HepG2 (cell line): Measurements from ENCODE around the gene PKP4. TPM values are rescaled to one million over a fixed set of nuclear protein-coding genes. Genes with fewer than 3 reads are reported as not detected.
A peak's percentile ranks its signal among the peaks of the same experiment; 100 is the strongest.

ENCODE experiments used
- ATAC-seq: fragments of 200-7000 bp; cut with Tn5 transposase; 3 replicates; pipeline ENCODE4 v1.9.1; 2020; ENCODE audit warnings: mild to moderate bottlenecking, moderate library complexity
- BruUV-seq: library from RNA; stranded (reverse); fragments of 400-500 nt; replicated peaks from 2 replicates; lab custom pipeline; 2021; lab: Mats Ljungman, UMichigan
- CTCF ChIA-PET: fragments of 300-600 bp; formaldehyde crosslinking; extraction: SDS; loops from one replicate; lab custom pipeline; 2021; ENCODE audit warnings: low total read pairs, inconsistent platforms, low intra/inter-chr PET ratio; lab: Yijun Ruan, JAX
- POLR2A ChIA-PET: fragments of 350-600 bp; sonication (Branson Sonifier 250); formaldehyde crosslinking; loops from one replicate; lab custom pipeline; 2020; ENCODE audit warnings: antibody characterized with exemption, inconsistent platforms; lab: Yijun Ruan, JAX
- DNase-seq: peaks from one replicate; pipeline ENCODE4 v3.0.0-alpha.2; 2015; ENCODE audit warnings: low spot score
- FAIRE-seq: peaks from 3 replicates; lab custom pipeline; 2011; peaks lifted over from hg19 to GRCh38; lab: Jason Lieb, UNC
- H2AFZ ChIP-seq: one replicate; pipeline ENCODE4 v1.6.1; 2011; ENCODE audit warnings: low read length, inconsistent platforms
- H3K27ac ChIP-seq: fragments of 300-600 bp; 3 replicates; pipeline ENCODE4 v1.8.0; 2011; ENCODE audit warnings: mixed run types, mild to moderate bottlenecking, mixed read lengths, low read length, inconsistent platforms; ENCODE audit not compliant: insufficient read depth; ENCODE audit errors: extremely low read length
- H3K27me3 ChIP-seq, 2 experiments: fragments of 200-600 bp in 1 of 2; 2 replicates in 1 of 2; 3 replicates in 1 of 2; pipeline versions ENCODE4 v1.6.0 to v1.8.0; 2011; ENCODE audit warnings: low read length in 2 of 2, mild to moderate bottlenecking in 2 of 2, moderate library complexity in 2 of 2, inconsistent platforms in 1 of 2; ENCODE audit not compliant: insufficient read depth in 2 of 2, control insufficient read depth in 1 of 2
- H3K36me3 ChIP-seq, 2 experiments: fragments of 200-600 bp in 1 of 2; replicated peaks in 1 of 2; 2 replicates in 1 of 2; 3 replicates in 1 of 2; pipeline versions ENCODE4 v1.5.1 to v1.8.0; 2011; ENCODE audit warnings: low read length in 2 of 2, inconsistent platforms in 1 of 2; ENCODE audit not compliant: insufficient read depth in 2 of 2, control insufficient read depth in 1 of 2
- H3K4me1 ChIP-seq: 2 replicates; pipeline ENCODE4 v1.5.1; 2012; ENCODE audit warnings: low read length, inconsistent platforms; ENCODE audit not compliant: insufficient read depth
- H3K4me2 ChIP-seq: 2 replicates; pipeline ENCODE4 v1.6.0; 2011; ENCODE audit warnings: low read depth, low read length, inconsistent platforms
- H3K4me3 ChIP-seq, 3 experiments: fragments of 200-600 bp in 1 of 3; sonication (generic), shearing (Covaris generic) in 1 of 3; replicated peaks in 1 of 3; 2 replicates each; pipeline ENCODE4 v1.5.1; 2011 to 2016; ENCODE audit warnings: low read length in 3 of 3, inconsistent platforms in 2 of 3, low read depth in 2 of 3, mild to moderate bottlenecking in 2 of 3, control low read depth in 1 of 3, mixed read lengths in 1 of 3; ENCODE audit not compliant: insufficient read depth in 1 of 3
- H3K79me2 ChIP-seq: one replicate; pipeline ENCODE4 v1.6.1; 2011; ENCODE audit warnings: low read length, inconsistent platforms; ENCODE audit not compliant: insufficient read depth
- H3K9ac ChIP-seq: 2 replicates; pipeline ENCODE4 v1.6.0; 2011; ENCODE audit warnings: mild to moderate bottlenecking, low read depth, low read length, inconsistent platforms; ENCODE audit not compliant: insufficient read depth
- H3K9me3 ChIP-seq: 2 replicates; pipeline ENCODE4 v1.5.1; 2012; ENCODE audit warnings: mild to moderate bottlenecking, low read length
- H4K20me1 ChIP-seq: 2 replicates; pipeline ENCODE4 v1.6.0; 2011; ENCODE audit warnings: inconsistent platforms, mild to moderate bottlenecking, low read length, moderate library complexity; ENCODE audit not compliant: insufficient read depth
- ARNTL ChIP-seq: sonication (generic); formaldehyde crosslinking; IDR thresholded peaks from 2 replicates; pipeline ENCODE4 v1.4.0; 2020; ENCODE audit warnings: mild to moderate bottlenecking, missing genetic modification reagents
- ATF7 ChIP-seq, 2 experiments: fragments of 450-650 bp in 1 of 2; sonication (generic) in 1 of 2; formaldehyde crosslinking in 1 of 2; IDR thresholded peaks; 2 replicates each; pipeline versions ENCODE4 v1.4.0 to v1.6.1; 2016 to 2020; ENCODE audit warnings: antibody characterized with exemption in 1 of 2, mild to moderate bottlenecking in 1 of 2, missing genetic modification reagents in 1 of 2
- FOXK1 ChIP-seq: sonication (generic); formaldehyde crosslinking; IDR thresholded peaks from 2 replicates; pipeline ENCODE4 v1.4.0; 2020; ENCODE audit warnings: low read depth, missing genetic modification reagents, borderline replicate concordance
- FOXM1 ChIP-seq: sonication (generic); formaldehyde crosslinking; IDR thresholded peaks from 2 replicates; pipeline ENCODE4 v1.5.0; 2020; ENCODE audit warnings: missing genetic modification reagents
- KLF12 ChIP-seq: sonication (generic); formaldehyde crosslinking; IDR thresholded peaks from 2 replicates; pipeline ENCODE4 v1.4.0; 2020; ENCODE audit warnings: missing genetic modification reagents, borderline replicate concordance
- RARG ChIP-seq: sonication (generic); formaldehyde crosslinking; IDR thresholded peaks from 2 replicates; pipeline ENCODE4 v1.4.0; 2020; ENCODE audit warnings: low read depth, mild to moderate bottlenecking, missing genetic modification reagents
- RXRB ChIP-seq: IDR thresholded peaks from 2 replicates; pipeline ENCODE4 v1.6.1; 2016; ENCODE audit warnings: borderline replicate concordance, missing genetic modification reagents, missing compliant biosample characterization
- U2AF1 ChIP-seq: fragments of 200-400 bp; formaldehyde crosslinking; optimal IDR thresholded peaks from 2 replicates; pipeline ENCODE3; 2017; ENCODE audit warnings: mild to moderate bottlenecking, low read depth, low read length
- ZNF629 ChIP-seq: sonication (generic); formaldehyde crosslinking; conservative IDR thresholded peaks from 2 replicates; pipeline ENCODE4 v1.5.0; 2020; ENCODE audit warnings: missing genetic modification reagents
- WGBS: methylation state at CpG from one replicate; pipeline ENCODE4 v1.1.6; 2017; ENCODE audit warnings: low lambda C conversion rate; 5-methylcytosine and 5-hydroxymethylcytosine counted together
- in situ Hi-C: cut with HindIII; loops from 2 replicates; pipeline ENCODE4 v1.10.0; 2017; ENCODE audit warnings: low pct_unique_long_range_greater_than_20kb; ENCODE audit not compliant: extremely low pct_ligation_motif_present
- intact Hi-C: fragments of 100-400 bp; cut with micrococcal nuclease; formaldehyde crosslinking; loops from one replicate; pipeline ENCODE4 v1.10.0; 2022; ENCODE audit not compliant: unreplicated experiment
- polyA plus RNA-seq, 8 experiments: library from polyadenylated mRNA; depleted of rRNA in 3 of 8; stranded (reverse) in 7 of 8; unstranded in 1 of 8; fragments of >200 nt; fragmentation: Illumina TruSeq in 4 of 8; extraction: Trizol in 4 of 8; gene quantifications; 2 replicates each; pipeline versions ENCODE4 v1.2.1 to v1.2.3, GENCODE V29; 2011 to 2016; ENCODE audit warnings: low read depth in 4 of 8, missing spikeins in 1 of 8, mixed read lengths in 1 of 8; ENCODE audit not compliant: insufficient read depth in 1 of 8
- total RNA-seq, 5 experiments: library from RNA; depleted of rRNA; stranded (reverse); fragments of >200 nt; fragmentation: Illumina TruSeq; extraction: Trizol; gene quantifications; 2 replicates each; pipeline ENCODE4 v1.2.3, GENCODE V29; 2016; ENCODE audit warnings: low read depth in 1 of 5
- TF ChIP-seq, protein P1 (sequence below): sonication (generic); formaldehyde crosslinking; IDR thresholded peaks from 2 replicates; pipeline ENCODE4 v1.8.0; 2022; ENCODE audit warnings: missing genetic modification reagents, mild to moderate bottlenecking, inconsistent platforms, borderline replicate concordance
- TF ChIP-seq, protein P2 (sequence below): sonication (generic); formaldehyde crosslinking; IDR thresholded peaks from 2 replicates; pipeline ENCODE4 v1.4.0; 2020; ENCODE audit warnings: missing genetic modification reagents, mild to moderate bottlenecking, borderline replicate concordance

PKP4 gene
- total and polyA plus RNA-seq, 2 of the 13 experiments (the other 11 are each of a cell fraction or from before 2014, with no cell fraction given), result 80.9 to 90.5 TPM

DNA sequence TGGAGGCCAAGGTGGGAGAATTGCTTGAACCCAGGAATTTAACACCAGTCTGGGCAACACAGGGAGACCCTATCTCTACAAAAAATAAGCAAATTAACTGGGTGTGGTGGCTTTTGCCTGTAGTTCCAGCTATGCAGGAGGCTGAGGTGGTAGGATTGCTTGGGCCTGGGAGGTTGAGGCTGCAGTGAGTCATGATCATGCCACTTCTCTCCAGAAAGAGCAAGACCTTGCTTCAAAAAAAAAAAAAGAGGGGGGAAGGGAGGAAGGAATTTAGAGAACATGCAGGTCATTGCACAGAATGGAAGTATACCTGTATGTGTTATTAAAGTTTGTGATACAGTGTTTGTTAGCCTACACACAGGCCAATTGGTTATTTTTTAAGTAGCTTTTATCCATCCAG, 25.8 kb downstream of the PKP4 start (continued):
- TF ChIP-seq FOXK1 (CRISPR knock-in tag) (no peak), ARNTL (CRISPR knock-in tag) (no peak), KLF12 (no peak)

DNA sequence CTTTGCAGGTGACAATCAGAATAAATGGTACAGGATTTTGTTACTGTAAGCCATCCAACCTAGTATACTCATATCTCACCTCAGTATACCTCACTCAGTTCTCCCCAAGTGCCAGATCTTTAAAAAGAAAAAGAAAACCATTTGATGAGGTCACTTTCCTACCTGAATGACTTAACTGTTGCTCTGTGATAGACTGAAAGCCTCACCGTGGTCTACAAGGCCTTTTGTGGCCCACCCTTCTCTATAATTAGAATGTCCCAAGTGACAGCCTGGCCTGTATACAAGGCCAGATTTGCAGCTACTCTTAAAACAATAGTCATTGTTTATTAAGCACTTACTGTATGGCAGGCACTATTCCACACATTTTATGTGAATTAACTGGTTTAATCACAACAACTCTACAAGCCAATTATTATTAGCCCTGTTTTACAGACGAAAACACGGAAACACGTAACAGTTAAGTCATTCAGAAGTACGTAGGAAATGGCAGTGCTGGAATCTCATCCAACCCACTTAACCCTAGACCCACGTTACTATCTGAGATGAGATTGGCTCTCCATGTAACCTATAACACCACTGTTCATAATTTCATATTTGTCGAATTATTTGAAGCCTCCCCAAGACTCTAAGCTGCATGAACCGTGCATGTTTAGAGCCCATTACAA, 28.3 kb downstream of the PKP4 start:
- intact Hi-C loops, result no loop called here
- 94% methylated on average over 8 of the region's 8 CpGs for WGBS

DNA sequence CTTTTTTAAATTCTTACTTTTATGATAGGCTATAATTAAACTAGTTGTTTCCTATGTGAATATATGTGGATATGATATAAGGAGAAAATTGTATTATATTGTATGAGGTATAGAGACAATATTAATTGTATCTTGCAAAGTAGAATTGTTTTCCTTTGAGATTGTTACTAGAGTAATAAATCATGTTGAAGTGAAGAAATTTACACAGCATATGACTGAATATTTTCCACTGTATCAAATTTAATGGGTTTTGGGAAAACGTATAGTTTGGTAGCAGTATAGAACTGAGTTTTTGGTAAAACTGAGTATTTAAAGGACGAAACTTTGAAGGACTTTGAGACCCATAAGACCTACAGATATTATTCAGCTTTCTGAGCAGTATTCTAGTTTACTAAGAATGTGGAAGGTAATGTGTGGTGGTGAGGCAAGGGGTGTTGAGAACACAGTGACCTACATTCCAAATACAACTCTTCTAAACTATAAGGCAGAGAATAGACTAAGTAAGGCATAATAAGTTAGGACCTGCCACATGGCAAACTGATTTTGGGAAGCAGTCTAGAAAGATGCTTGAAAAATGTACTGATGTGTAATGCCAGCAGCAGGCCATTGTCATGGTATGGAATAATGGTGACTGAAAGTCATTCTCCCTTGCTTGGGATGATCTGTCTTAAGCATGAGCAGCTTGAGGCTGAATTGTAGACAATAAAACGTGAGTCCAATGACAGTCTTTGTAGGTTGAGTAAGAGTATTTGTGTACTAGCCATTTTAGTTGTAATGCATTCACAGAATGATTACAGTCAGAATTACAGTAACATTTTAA, 29.6 kb downstream of the PKP4 start:
- Histone ChIP-seq H3K36me3 (peaks cover 0 to 3% of the 10 kb centered on the region in 2 experiments; a peak in 1 of 5 replicates), H3K9ac (no peak overlapping the region), H2AFZ (no peak overlapping the region), H3K27me3 (no peaks in the 10 kb centered on the region), H3K79me2 (peaks cover 98% of the 10 kb centered on the region), H4K20me1 (peaks cover 38% of the 10 kb centered on the region), H3K9me3 (no peaks in the 10 kb centered on the region), H3K27ac (no peak overlapping the region), H3K4me3 (no peak overlapping the region), H3K4me2 (no peak overlapping the region), H3K4me1 (no peaks in the 10 kb centered on the region)
- in situ Hi-C loops (no loop called here), intact Hi-C loops (no loop called here)
- ChIA-PET CTCF (no interaction called here), POLR2A (interaction anchor here (1.0 kb wide), 1 partner anchor 28 kb away, joined by 3 read pairs; no protein-coding TSS in a partner anchor)
- BruUV-seq, result no TSS peak
- ATAC-seq (no peak), DNase-seq (no peak), FAIRE-seq (no peak)
- 96% methylated on average over 3 of the region's 3 CpGs for WGBS
- TF ChIP-seq, protein P1, sequence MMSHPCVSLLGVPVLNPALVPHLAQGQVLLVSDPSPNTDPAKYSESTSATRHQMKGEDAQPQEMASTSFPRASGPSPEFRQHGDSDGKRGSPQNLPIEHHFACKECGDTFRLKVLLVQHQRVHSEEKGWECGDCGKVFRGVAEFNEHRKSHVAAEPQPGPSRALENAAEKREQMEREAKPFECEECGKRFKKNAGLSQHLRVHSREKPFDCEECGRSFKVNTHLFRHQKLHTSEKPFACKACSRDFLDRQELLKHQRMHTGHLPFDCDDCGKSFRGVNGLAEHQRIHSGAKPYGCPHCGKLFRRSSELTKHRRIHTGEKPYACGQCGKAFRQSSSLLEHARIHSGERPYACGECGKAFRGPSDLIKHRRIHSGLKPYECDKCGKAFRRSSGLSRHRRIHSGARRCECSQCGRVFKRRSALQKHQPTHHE, result no peak
- TF ChIP-seq FOXM1 (CRISPR knock-in tag) (no peak), U2AF1 (no peak), ZNF629 (CRISPR knock-in tag) (no peak), RARG (no peak)
- TF ChIP-seq, protein P2, sequence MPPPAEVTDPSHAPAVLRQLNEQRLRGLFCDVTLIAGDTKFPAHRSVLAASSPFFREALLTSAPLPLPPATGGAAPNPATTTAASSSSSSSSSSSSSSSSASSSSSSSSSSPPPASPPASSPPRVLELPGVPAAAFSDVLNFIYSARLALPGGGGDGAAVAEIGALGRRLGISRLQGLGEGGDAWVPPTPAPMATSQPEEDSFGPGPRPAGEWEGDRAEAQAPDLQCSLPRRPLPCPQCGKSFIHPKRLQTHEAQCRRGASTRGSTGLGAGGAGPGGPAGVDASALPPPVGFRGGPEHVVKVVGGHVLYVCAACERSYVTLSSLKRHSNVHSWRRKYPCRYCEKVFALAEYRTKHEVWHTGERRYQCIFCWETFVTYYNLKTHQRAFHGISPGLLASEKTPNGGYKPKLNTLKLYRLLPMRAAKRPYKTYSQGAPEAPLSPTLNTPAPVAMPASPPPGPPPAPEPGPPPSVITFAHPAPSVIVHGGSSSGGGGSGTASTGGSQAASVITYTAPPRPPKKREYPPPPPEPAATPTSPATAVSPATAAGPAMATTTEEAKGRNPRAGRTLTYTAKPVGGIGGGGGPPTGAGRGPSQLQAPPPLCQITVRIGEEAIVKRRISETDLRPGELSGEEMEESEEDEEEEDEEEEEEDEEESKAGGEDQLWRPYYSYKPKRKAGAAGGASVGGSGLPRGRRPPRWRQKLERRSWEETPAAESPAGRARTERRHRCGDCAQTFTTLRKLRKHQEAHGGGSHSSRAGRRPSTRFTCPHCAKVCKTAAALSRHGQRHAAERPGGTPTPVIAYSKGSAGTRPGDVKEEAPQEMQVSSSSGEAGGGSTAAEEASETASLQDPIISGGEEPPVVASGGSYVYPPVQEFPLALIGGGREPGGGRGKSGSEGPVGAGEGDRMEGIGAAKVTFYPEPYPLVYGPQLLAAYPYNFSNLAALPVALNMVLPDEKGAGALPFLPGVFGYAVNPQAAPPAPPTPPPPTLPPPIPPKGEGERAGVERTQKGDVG (CRISPR knock-in tag), result no peak

More for the DNA sequence above, 28.3 kb downstream of the PKP4 start:
- Histone ChIP-seq H3K4me3 (no peak overlapping the region), H3K4me2 (no peak overlapping the region), H3K9ac (no peak overlapping the region), H3K9me3 (no peaks in the 10 kb centered on the region), H4K20me1 (peaks cover 28% of the 10 kb centered on the region), H2AFZ (no peak overlapping the region), H3K4me1 (no peaks in the 10 kb centered on the region), H3K27ac (no peak overlapping the region), H3K36me3 (no peaks in the 10 kb centered on the region), H3K79me2 (peaks cover 93% of the 10 kb centered on the region), H3K27me3 (no peaks in the 10 kb centered on the region)
- CTCF ChIA-PET, result no interaction called here
- peak; percentile 28; the same call in 1 of the 2 replicates for TF ChIP-seq ATF7 (IDR thresholded peaks at IDR 0.05)
- no peak for TF ChIP-seq ATF7 (CRISPR knock-in tag; IDR thresholded peaks at IDR 0.05)
- TF ChIP-seq RXRB (CRISPR knock-in tag), result no peak
- BruUV-seq, result no TSS peak
- ATAC-seq (peak; percentile 31; the same call in 1 of the 3 replicates), DNase-seq (no peak), FAIRE-seq (no peak)
- in situ Hi-C loops, result no loop called here
- POLR2A ChIA-PET, result no interaction called here
